ENCODE measurements around the gene HTR2A.

The HTR2A gene

GRCh38 chr13:46795321-46795720, 101.5 kb downstream of the HTR2A start:
- no peak for DNase-seq
- Histone ChIP-seq H3K27ac (peak overlapping the region; percentile 93 to 96), H3K4me1 (peaks cover 0 to 55% (median 27%) of the 10 kb centered on the region in 4 donors), H3K9me3 (no peaks in the 10 kb centered on the region), H3K36me3 (peaks cover 9 to 13% (median 10%) of the 10 kb centered on the region in 3 donors), H3K27me3 (no peaks in the 10 kb centered on the region), H3K4me3 (peak overlapping the region; percentile 76 to 80)
- no peak for TF ChIP-seq CTCF (IDR thresholded peaks at IDR 0.05)
- intact Hi-C loops (cut with DNase I; ENCODE audit: low total_unique reads) = loop anchor here (10.0 kb wide), 1 partner anchor 289 kb away; no protein-coding TSS in a partner anchor

- intact Hi-C loops (cut with DNase I; ENCODE audit: low total_unique reads) = no loop called here
- peaks cover 0 to 36% (median 3%) of the 10 kb centered on the region in 4 donors for H3K4me1 ChIP-seq
- H3K9me3 ChIP-seq = no peaks in the 10 kb centered on the region
- no peaks in the 10 kb centered on the region for H3K27me3 ChIP-seq
- no peak overlapping the region for H3K4me3 ChIP-seq
- H3K36me3 ChIP-seq = peaks cover 53 to 68% (median 61%) of the 10 kb centered on the region in 3 donors
- no peak overlapping the region for H3K27ac ChIP-seq
- no peak for DNase-seq
- TF ChIP-seq CTCF (IDR thresholded peaks at IDR 0.05) = no peak
Measured at GRCh38 chr13:46783504-46783903, 113.3 kb downstream of the HTR2A start.

- Histone ChIP-seq H3K4me3 (no peak overlapping the region), H3K27me3 (no peaks in the 10 kb centered on the region), H3K4me1 (peaks cover 0 to 36% (median 7%) of the 10 kb centered on the region in 4 donors), H3K36me3 (peaks cover 57 to 68% (median 60%) of the 10 kb centered on the region in 3 donors), H3K27ac (no peak overlapping the region), H3K9me3 (no peaks in the 10 kb centered on the region)
- TF ChIP-seq CTCF (IDR thresholded peaks at IDR 0.05) = no peak
- intact Hi-C loops (cut with DNase I; ENCODE audit: low total_unique reads) = no loop called here
- no peak for DNase-seq
Measured at GRCh38 chr13:46782691-46783090, 114.2 kb downstream of the HTR2A start.

GRCh38 chr13:46782066-46782465, 114.8 kb downstream of the HTR2A start:
- Histone ChIP-seq H3K4me1 (peaks cover 0 to 42% (median 11%) of the 10 kb centered on the region in 4 donors), H3K4me3 (no peak overlapping the region), H3K27me3 (no peaks in the 10 kb centered on the region), H3K9me3 (no peaks in the 10 kb centered on the region), H3K36me3 (peaks cover 56 to 66% (median 61%) of the 10 kb centered on the region in 3 donors), H3K27ac (no peak overlapping the region)
- intact Hi-C loops (cut with DNase I; ENCODE audit: low total_unique reads) = no loop called here
- no peak for TF ChIP-seq CTCF (IDR thresholded peaks at IDR 0.05)
- DNase-seq = no peak

All from tibial artery (tissue), 4 donors.